Esophagus muscularis mucosa (tissue), 4 donors: ENCODE data around the gene RASGRF1. TPM values are rescaled to one million over a fixed set of nuclear protein-coding genes. Genes with fewer than 3 reads are reported as not detected.

ENCODE experiments used
- DNase-seq: peaks from one replicate; pipeline ENCODE4 v3.0.0-alpha.2; 2017; ENCODE audit errors: extremely low spot score
- H3K27ac ChIP-seq, 4 donors: fragments of 200-600 bp; sonication (generic); replicated peaks in 1 of 4; 1 replicate in 3 of 4; 2 replicates in 1 of 4; pipeline ENCODE4 v1.5.1; 2016 to 2019; ENCODE audit warnings: mild to moderate bottlenecking in 1 of 4
- H3K27me3 ChIP-seq, 4 donors: fragments of 200-600 bp; sonication (generic); one replicate each; pipeline versions ENCODE4 v1.5.1 to v1.6.0; 2016 to 2019
- H3K36me3 ChIP-seq, 4 donors: fragments of 200-600 bp; sonication (generic); one replicate each; pipeline ENCODE4 v1.5.1; 2016 to 2019
- H3K4me1 ChIP-seq, 4 donors: fragments of 200-600 bp; sonication (generic); one replicate each; pipeline ENCODE4 v1.5.1; 2016 to 2019
- H3K4me3 ChIP-seq, 4 donors: fragments of 200-600 bp; sonication (generic); 1 replicate in 2 of 4; 2 replicates in 2 of 4; pipeline ENCODE4 v1.5.1; 2016 to 2019; ENCODE audit warnings: mild to moderate bottlenecking in 4 of 4, moderate library complexity in 1 of 4
- H3K9me3 ChIP-seq, 4 donors: fragments of 200-600 bp; sonication (generic); 1 replicate in 3 of 4; 2 replicates in 1 of 4; pipeline ENCODE4 v1.5.1; 2016 to 2019
- EP300 ChIP-seq: sonication (generic); formaldehyde crosslinking; IDR thresholded peaks from one replicate; pipeline ENCODE4 v1.6.1; 2017; ENCODE audit warnings: antibody characterized with exemption
- POLR2A ChIP-seq: fragments of 450-650 bp; IDR thresholded peaks from one replicate; pipeline ENCODE4 v1.6.1; 2017; ENCODE audit warnings: antibody characterized with exemption, moderate library complexity, mild to moderate bottlenecking, low read depth
- POLR2AphosphoS5 ChIP-seq, 2 donors: sonication (generic); formaldehyde crosslinking; IDR thresholded peaks; one replicate each; pipeline ENCODE4 v1.6.1; 2017; ENCODE audit warnings: antibody characterized with exemption in 2 of 2
- WGBS: methylation state at CpG from one replicate; pipeline ENCODE4 v1.1.5; 2018; 5-methylcytosine and 5-hydroxymethylcytosine counted together
- intact Hi-C: fragments of 100-400 bp; cut with DNase I; formaldehyde crosslinking; loops from one replicate; pipeline ENCODE4 v1.15.1; 2023
- total RNA-seq, 4 donors: library from RNA; depleted of rRNA; stranded (reverse); fragments of >200 nt; gene quantifications; one replicate each; pipeline versions ENCODE4 v1.1.0 to v1.2.1, GENCODE V29; 2016
- TF ChIP-seq, protein P1 (sequence below), 3 experiments: fragments of 200-600 bp in 2 of 3; fragments of 450-650 bp in 1 of 3; sonication (generic) in 2 of 3; IDR thresholded peaks; one replicate each; pipeline ENCODE4 v1.5.1; 2017 to 2019; ENCODE audit warnings: antibody characterized with exemption in 3 of 3, mild to moderate bottlenecking in 2 of 3, moderate library complexity in 1 of 3

RASGRF1 gene
- total RNA-seq, 4 donors from 2014 or later = 0.17 to 0.23 TPM; not detected in 2

DNA sequence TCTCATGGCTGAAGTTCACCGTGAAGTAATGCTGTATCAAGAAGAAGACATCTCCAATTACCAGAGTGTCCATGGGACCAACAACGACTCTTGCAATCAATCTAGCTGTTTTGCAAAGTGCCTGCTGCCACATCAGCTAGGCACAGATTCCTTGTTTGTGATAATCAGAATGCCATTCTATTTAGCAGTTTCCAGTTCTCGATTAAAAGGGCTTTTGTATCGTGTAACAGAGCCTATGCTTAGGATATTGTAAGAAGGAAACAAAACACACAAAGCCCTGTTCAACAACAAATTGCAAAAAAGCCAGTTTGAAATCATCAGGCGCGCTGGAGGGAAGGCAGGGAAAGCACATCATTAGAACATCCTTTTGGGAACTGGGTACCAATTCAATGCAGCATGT is 26.1 kb downstream of the RASGRF1 start:
- Histone ChIP-seq H3K4me3 (no peak overlapping the region), H3K27me3 (peaks cover 0 to 20% (median 0%) of the 10 kb centered on the region in 4 donors), H3K36me3 (no peaks in the 10 kb centered on the region), H3K27ac (no peak overlapping the region), H3K9me3 (no peaks in the 10 kb centered on the region), H3K4me1 (no peaks in the 10 kb centered on the region)
- DNase-seq = no peak
- intact Hi-C loops = no loop called here
- TF ChIP-seq EP300 (no peak), POLR2AphosphoS5 (IDR thresholded peaks at IDR 0.05) (no peak), POLR2A (no peak)
- TF ChIP-seq, protein P1, sequence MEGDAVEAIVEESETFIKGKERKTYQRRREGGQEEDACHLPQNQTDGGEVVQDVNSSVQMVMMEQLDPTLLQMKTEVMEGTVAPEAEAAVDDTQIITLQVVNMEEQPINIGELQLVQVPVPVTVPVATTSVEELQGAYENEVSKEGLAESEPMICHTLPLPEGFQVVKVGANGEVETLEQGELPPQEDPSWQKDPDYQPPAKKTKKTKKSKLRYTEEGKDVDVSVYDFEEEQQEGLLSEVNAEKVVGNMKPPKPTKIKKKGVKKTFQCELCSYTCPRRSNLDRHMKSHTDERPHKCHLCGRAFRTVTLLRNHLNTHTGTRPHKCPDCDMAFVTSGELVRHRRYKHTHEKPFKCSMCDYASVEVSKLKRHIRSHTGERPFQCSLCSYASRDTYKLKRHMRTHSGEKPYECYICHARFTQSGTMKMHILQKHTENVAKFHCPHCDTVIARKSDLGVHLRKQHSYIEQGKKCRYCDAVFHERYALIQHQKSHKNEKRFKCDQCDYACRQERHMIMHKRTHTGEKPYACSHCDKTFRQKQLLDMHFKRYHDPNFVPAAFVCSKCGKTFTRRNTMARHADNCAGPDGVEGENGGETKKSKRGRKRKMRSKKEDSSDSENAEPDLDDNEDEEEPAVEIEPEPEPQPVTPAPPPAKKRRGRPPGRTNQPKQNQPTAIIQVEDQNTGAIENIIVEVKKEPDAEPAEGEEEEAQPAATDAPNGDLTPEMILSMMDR (IDR thresholded peaks at IDR 0.05) = no peak
- 82% methylated on average over 6 of the region's 6 CpGs for WGBS

DNA sequence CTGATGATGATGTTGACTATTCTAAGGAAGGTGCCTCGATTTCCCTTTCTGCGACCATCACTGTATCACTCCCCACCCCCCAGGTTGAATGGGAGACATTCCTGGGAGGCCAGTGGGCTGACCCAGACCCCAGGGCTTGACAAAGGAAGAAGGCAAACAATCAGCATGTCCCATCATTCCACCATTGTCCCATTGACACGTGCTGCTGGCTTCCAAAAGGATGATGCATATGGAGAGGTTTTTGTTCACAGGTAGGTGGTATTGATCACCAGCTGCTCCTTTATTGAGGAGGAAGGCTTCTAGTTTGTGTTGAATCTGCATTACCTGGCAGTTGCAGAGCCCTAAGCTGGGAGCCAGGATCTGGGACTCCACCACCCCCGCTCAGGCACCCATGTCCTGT is 30.4 kb downstream of the RASGRF1 start:
- TF ChIP-seq, protein P1 (IDR thresholded peaks at IDR 0.05) = no peak
- no peak for TF ChIP-seq POLR2AphosphoS5 (IDR thresholded peaks at IDR 0.05)
- TF ChIP-seq POLR2A = no peak
- no peak for TF ChIP-seq EP300
- H3K27me3 ChIP-seq = peaks cover 0 to 36% (median 0%) of the 10 kb centered on the region in 4 donors
- DNase-seq = no peak
- H3K36me3 ChIP-seq = no peaks in the 10 kb centered on the region
- H3K27ac ChIP-seq = no peak overlapping the region
- 72% methylated on average over 4 of the region's 4 CpGs for WGBS
- intact Hi-C loops = no loop called here
- H3K4me1 ChIP-seq = no peaks in the 10 kb centered on the region
- no peak overlapping the region for H3K4me3 ChIP-seq
- H3K9me3 ChIP-seq = no peaks in the 10 kb centered on the region

DNA sequence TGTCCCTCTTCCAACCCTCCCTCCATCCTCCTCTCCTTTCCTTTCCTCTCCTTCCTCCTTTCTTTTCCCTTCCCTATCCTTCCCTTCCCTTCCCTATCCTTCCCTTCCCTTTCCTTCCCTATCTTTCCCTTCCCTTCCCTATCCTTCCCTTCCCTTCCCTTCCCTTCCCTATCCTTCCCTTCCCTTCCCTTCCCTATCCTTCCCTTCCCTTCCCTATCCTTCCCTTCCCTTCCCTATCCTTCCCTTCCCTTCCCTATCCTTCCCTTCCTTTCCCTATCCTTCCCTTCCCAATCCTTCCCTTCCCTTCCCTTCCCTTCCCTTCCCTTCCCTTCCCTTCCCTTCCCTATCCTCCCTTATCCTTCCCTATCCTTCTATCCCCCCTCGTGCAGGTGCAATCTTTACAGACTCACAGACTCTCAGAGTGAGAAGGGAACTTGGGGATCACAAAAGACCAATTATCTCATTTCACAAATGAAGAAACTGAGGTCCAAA is 31.5 kb downstream of the RASGRF1 start:
- TF ChIP-seq POLR2A (no peak), EP300 (no peak), POLR2AphosphoS5 (IDR thresholded peaks at IDR 0.05) (no peak)
- TF ChIP-seq, protein P1 (IDR thresholded peaks at IDR 0.05) = no peak
- H3K27me3 ChIP-seq = peaks cover 0 to 28% (median 0%) of the 10 kb centered on the region in 4 donors
- no peak overlapping the region for H3K4me3 ChIP-seq
- no peaks in the 10 kb centered on the region for H3K36me3 ChIP-seq
- DNase-seq = no peak
- WGBS = 30% methylated on average over 1 of the region's 1 CpG
- H3K9me3 ChIP-seq = no peaks in the 10 kb centered on the region
- no peak overlapping the region for H3K27ac ChIP-seq
- intact Hi-C loops = no loop called here
- no peaks in the 10 kb centered on the region for H3K4me1 ChIP-seq

DNA sequence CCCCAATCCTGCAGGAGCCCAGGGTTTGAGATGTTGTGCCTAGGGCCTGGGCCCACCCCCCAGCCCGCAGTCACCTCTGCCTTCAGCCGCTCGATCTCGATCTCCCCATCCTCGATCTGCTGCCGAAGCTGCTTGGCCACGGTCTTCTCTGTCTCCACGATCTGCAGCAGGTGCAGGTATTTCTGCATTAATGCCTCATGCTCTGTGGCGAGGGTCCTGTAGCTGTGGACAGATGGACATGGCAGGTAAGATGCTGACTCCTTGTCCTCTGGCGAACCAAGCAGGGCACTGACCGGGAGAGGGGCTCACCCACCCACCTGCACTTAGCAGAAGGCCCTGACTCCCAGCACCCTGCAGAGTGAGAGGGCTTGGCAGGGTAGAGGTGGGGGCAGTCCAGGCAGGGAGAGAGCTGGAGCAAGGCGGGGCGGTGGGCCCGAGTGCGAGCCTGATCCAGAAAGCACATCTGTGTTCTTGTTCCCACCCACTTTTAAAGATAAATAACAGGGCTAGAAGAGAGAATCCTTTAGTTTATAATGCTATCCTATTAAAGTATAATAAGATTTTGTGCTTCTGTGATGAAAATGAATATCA is 32.2 kb downstream of the RASGRF1 start:
- Histone ChIP-seq H3K27ac (no peak overlapping the region), H3K9me3 (no peaks in the 10 kb centered on the region), H3K4me3 (no peak overlapping the region), H3K27me3 (peaks cover 0 to 23% (median 0%) of the 10 kb centered on the region in 4 donors), H3K4me1 (no peaks in the 10 kb centered on the region), H3K36me3 (no peaks in the 10 kb centered on the region)
- WGBS = 83% methylated on average over 14 of the region's 15 CpGs
- no peak for DNase-seq
- intact Hi-C loops = no loop called here
- TF ChIP-seq, protein P1 (IDR thresholded peaks at IDR 0.05) = no peak
- TF ChIP-seq POLR2A = no peak
- no peak for TF ChIP-seq EP300
- no peak for TF ChIP-seq POLR2AphosphoS5 (IDR thresholded peaks at IDR 0.05)

DNA sequence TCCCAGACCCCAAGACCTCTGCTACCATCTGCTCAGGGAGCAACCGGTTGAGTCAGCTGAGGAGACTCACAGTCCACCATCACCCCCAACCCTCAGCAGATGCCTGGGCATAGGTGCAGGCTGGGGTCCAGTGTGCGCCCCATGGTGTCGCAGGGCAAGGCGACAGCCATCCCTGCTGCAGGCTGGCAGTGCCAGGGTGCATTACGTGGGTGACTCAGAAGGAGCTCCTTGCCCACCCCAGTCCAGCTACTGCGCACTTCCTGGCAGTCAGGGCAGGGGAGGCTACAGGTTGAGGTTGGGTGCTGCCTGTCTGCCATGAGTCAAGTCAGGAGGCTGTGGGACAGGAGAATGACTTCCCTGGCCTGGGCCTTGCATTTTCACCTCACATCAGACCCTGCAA is 33.5 kb downstream of the RASGRF1 start:
- no peak overlapping the region for H3K4me3 ChIP-seq
- no peak for DNase-seq
- no peaks in the 10 kb centered on the region for H3K36me3 ChIP-seq
- intact Hi-C loops = no loop called here
- H3K27ac ChIP-seq = no peak overlapping the region
- WGBS = 88% methylated on average over 1 of the region's 6 CpGs
- H3K9me3 ChIP-seq = no peaks in the 10 kb centered on the region
- TF ChIP-seq POLR2AphosphoS5 (IDR thresholded peaks at IDR 0.05) = no peak
- TF ChIP-seq, protein P1 (IDR thresholded peaks at IDR 0.05) = no peak
- no peak for TF ChIP-seq EP300
- no peak for TF ChIP-seq POLR2A
- H3K27me3 ChIP-seq = peaks cover 0 to 23% (median 0%) of the 10 kb centered on the region in 4 donors
- no peaks in the 10 kb centered on the region for H3K4me1 ChIP-seq
